HCT116 (cell line): ENCODE results near the gene ANO10. TPM values are rescaled to one million over a fixed set of nuclear protein-coding genes. Genes with fewer than 3 reads are reported as not detected.
"Not testable (repeated sequence)": the region's sequence is repeated elsewhere in the genome, so short reads cannot be mapped to it uniquely, and the experiment has no call there.

ENCODE experiments used
- ATAC-seq: fragments of 200-7000 bp; cut with Tn5 transposase; 2 replicates; pipeline ENCODE4 v1.9.1; 2020; ENCODE audit warnings: mild to moderate bottlenecking, moderate library complexity
- BruUV-seq: library from RNA; stranded (reverse); fragments of 400-500 nt; replicated peaks from 2 replicates; lab custom pipeline; 2021; lab: Mats Ljungman, UMichigan
- CTCF ChIA-PET: fragments of 300-600 bp; sonication (Branson Sonifier 250); formaldehyde crosslinking; loops from one replicate; lab custom pipeline; 2021; ENCODE audit warnings: antibody characterized with exemption; lab: Charles Lee
- POLR2A ChIA-PET: fragments of 300-600, 350-600 bp; sonication (Branson Sonifier 250); formaldehyde crosslinking; loops from one replicate; lab custom pipeline; 2021; ENCODE audit warnings: antibody characterized with exemption; lab: Charles Lee
- RAD21 ChIA-PET, 2 experiments: fragments of 300-600 bp; sonication (Branson Sonifier 250); formaldehyde crosslinking; loops; one replicate each; lab custom pipeline; 2023; ENCODE audit warnings: low total read pairs in 2 of 2; ENCODE audit not compliant: uncharacterized antibody in 2 of 2, unreplicated experiment in 2 of 2, low non-redundant PET in 1 of 2; lab: Charles Lee
- DNase-seq: peaks from one replicate; pipeline ENCODE4 v3.0.0-alpha.2; 2010; ENCODE audit warnings: low read depth, low spot score
- H2AFZ ChIP-seq: fragments of 200-600 bp; shearing (Covaris generic), sonication (generic); 2 replicates; pipeline ENCODE4 v1.6.1; 2017; ENCODE audit warnings: low read depth, mixed run types, mixed read lengths, antibody characterized with exemption, low read length; ENCODE audit not compliant: poor library complexity, severe bottlenecking
- H3K27ac ChIP-seq: 2 replicates; pipeline ENCODE4 v1.5.1; 2012; ENCODE audit warnings: low read depth, low read length
- H3K27me3 ChIP-seq: fragments of 200-600 bp; sonication (generic); 2 replicates; pipeline ENCODE4 v1.6.1; 2016; ENCODE audit warnings: mixed run types, low read length, mixed read lengths; ENCODE audit not compliant: insufficient read depth
- H3K36me3 ChIP-seq, 2 experiments: fragments of 200-500 bp in 1 of 2; fragments of 200-600 bp in 1 of 2; sonication (Bioruptor generic) in 1 of 2; sonication (generic) in 1 of 2; 2 replicates each; pipeline versions ENCODE4 v1.5.1 to v1.6.1; 2014 to 2016; ENCODE audit warnings: low read length in 2 of 2, inconsistent platforms in 1 of 2, mixed read lengths in 1 of 2, mixed run types in 1 of 2; ENCODE audit not compliant: insufficient read depth in 2 of 2, control insufficient read depth in 1 of 2
- H3K4me1 ChIP-seq, 2 experiments: fragments of 200-600 bp in 1 of 2; sonication (generic) in 1 of 2; 2 replicates each; pipeline versions ENCODE4 v1.5.1 to v1.6.1; 2012 to 2017; ENCODE audit warnings: low read length in 2 of 2, inconsistent platforms in 1 of 2, mild to moderate bottlenecking in 1 of 2, mixed read lengths in 1 of 2, mixed run types in 1 of 2, moderate library complexity in 1 of 2; ENCODE audit not compliant: insufficient read depth in 2 of 2, control insufficient read depth in 1 of 2
- H3K4me2 ChIP-seq: fragments of 200-600 bp; sonication (generic); 2 replicates; pipeline ENCODE4 v1.6.1; 2017; ENCODE audit warnings: mixed run types, low read length, mixed read lengths
- H3K4me3 ChIP-seq, 2 experiments: fragments of 200-600 bp in 1 of 2; sonication (generic) in 1 of 2; replicated peaks in 1 of 2; 2 replicates each; pipeline ENCODE4 v1.5.1; 2011 to 2016; ENCODE audit warnings: low read length in 2 of 2, control low read depth in 1 of 2, low read depth in 1 of 2, mild to moderate bottlenecking in 1 of 2, mixed read lengths in 1 of 2, mixed run types in 1 of 2
- H3K79me2 ChIP-seq: fragments of 200-600 bp; sonication (generic); 2 replicates; pipeline ENCODE4 v1.6.1; 2017; ENCODE audit warnings: mild to moderate bottlenecking, mixed run types, low read length, moderate library complexity, mixed read lengths; ENCODE audit not compliant: insufficient read depth
- H3K9ac ChIP-seq: fragments of 200-600 bp; sonication (generic); 2 replicates; pipeline ENCODE4 v1.6.1; 2016; ENCODE audit warnings: low read length, mixed read lengths
- H3K9me2 ChIP-seq: fragments of 200-600 bp; sonication (generic), shearing (Covaris generic); 2 replicates; pipeline ENCODE4 v1.6.1; 2017; ENCODE audit warnings: mixed run types, mild to moderate bottlenecking, moderate library complexity; ENCODE audit not compliant: insufficient read depth
- H3K9me3 ChIP-seq, 2 experiments: fragments of 200-500 bp in 1 of 2; fragments of 200-600 bp in 1 of 2; sonication (Bioruptor generic) in 1 of 2; sonication (generic) in 1 of 2; 2 replicates each; pipeline ENCODE4 v1.6.1; 2014 to 2017; ENCODE audit warnings: low read length in 2 of 2, mixed read lengths in 2 of 2, inconsistent platforms in 1 of 2, low read depth in 1 of 2, mild to moderate bottlenecking in 1 of 2, mixed run types in 1 of 2, moderate library complexity in 1 of 2; ENCODE audit not compliant: control insufficient read depth in 1 of 2, insufficient read depth in 1 of 2
- H4K20me1 ChIP-seq: fragments of 200-600 bp; sonication (generic), shearing (Covaris generic); 2 replicates; pipeline ENCODE4 v1.6.1; 2017; ENCODE audit warnings: mixed run types, mild to moderate bottlenecking, moderate library complexity; ENCODE audit not compliant: insufficient read depth
- JUND ChIP-seq: IDR thresholded peaks from 2 replicates; pipeline ENCODE4 v1.6.1; 2012
- POLR2AphosphoS5 ChIP-seq: IDR thresholded peaks from 2 replicates; pipeline ENCODE4 v1.6.1; 2011; ENCODE audit warnings: mild to moderate bottlenecking, low read depth, low read length, moderate library complexity
- SIN3A ChIP-seq: IDR thresholded peaks from 2 replicates; pipeline ENCODE4 v1.6.1; 2012; ENCODE audit warnings: low read depth
- SRF ChIP-seq: IDR thresholded peaks from 2 replicates; pipeline ENCODE4 v1.6.1; 2012; ENCODE audit warnings: low read depth
- YY1 ChIP-seq: IDR thresholded peaks from 2 replicates; pipeline ENCODE4 v1.6.1; 2011; ENCODE audit warnings: low read length, low read depth, moderate library complexity, mild to moderate bottlenecking; ENCODE audit not compliant: insufficient replicate concordance; ENCODE audit errors: extremely low read depth
- intact Hi-C: fragments of 100-400 bp; cut with micrococcal nuclease; formaldehyde crosslinking; loops from 2 replicates; pipeline ENCODE4 v1.10.0; 2022
- total RNA-seq: library from RNA; stranded (reverse); gene quantifications from one replicate; pipeline ENCODE4 v1.2.1, GENCODE V29; 2021; ENCODE audit not compliant: unreplicated experiment
- TF ChIP-seq, protein P1 (sequence below): IDR thresholded peaks from 2 replicates; pipeline ENCODE4 v1.6.1; 2012
- TF ChIP-seq, protein P2 (sequence below): IDR thresholded peaks from 2 replicates; pipeline ENCODE4 v1.6.1; 2012; ENCODE audit warnings: low read depth

Gene ANO10
- total RNA-seq, 1 experiment from 2014 or later = 13.3 TPM

DNA sequence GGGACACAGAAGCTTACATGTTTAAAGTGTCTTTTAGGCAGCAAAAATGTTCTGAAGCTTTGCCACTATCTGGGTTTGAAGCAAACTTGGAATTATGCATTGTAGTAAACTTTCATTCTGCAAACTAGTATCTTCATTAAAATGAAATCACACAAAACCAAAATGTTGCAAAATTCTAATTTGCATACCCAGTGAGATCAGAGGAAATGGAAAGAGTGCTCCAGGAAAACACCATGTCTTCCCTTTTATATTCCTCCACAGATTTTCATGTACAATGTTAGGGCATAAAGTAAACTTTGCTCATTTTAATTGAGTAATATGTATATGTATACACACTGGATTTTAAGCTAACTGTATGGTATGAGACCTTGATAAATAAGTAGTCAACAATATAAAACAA, 23.9 kb downstream of the ANO10 start:
- H3K9me2 ChIP-seq = no peaks in the 10 kb centered on the region
- TF ChIP-seq SRF (no peak), JUND (no peak), SIN3A (no peak), YY1 (no peak), POLR2AphosphoS5 (no peak)
- TF ChIP-seq, protein P1, sequence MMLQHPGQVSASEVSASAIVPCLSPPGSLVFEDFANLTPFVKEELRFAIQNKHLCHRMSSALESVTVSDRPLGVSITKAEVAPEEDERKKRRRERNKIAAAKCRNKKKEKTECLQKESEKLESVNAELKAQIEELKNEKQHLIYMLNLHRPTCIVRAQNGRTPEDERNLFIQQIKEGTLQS = no peak
- TF ChIP-seq, protein P2, sequence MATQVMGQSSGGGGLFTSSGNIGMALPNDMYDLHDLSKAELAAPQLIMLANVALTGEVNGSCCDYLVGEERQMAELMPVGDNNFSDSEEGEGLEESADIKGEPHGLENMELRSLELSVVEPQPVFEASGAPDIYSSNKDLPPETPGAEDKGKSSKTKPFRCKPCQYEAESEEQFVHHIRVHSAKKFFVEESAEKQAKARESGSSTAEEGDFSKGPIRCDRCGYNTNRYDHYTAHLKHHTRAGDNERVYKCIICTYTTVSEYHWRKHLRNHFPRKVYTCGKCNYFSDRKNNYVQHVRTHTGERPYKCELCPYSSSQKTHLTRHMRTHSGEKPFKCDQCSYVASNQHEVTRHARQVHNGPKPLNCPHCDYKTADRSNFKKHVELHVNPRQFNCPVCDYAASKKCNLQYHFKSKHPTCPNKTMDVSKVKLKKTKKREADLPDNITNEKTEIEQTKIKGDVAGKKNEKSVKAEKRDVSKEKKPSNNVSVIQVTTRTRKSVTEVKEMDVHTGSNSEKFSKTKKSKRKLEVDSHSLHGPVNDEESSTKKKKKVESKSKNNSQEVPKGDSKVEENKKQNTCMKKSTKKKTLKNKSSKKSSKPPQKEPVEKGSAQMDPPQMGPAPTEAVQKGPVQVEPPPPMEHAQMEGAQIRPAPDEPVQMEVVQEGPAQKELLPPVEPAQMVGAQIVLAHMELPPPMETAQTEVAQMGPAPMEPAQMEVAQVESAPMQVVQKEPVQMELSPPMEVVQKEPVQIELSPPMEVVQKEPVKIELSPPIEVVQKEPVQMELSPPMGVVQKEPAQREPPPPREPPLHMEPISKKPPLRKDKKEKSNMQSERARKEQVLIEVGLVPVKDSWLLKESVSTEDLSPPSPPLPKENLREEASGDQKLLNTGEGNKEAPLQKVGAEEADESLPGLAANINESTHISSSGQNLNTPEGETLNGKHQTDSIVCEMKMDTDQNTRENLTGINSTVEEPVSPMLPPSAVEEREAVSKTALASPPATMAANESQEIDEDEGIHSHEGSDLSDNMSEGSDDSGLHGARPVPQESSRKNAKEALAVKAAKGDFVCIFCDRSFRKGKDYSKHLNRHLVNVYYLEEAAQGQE = no peak
- TF ChIP-seq, all 23 proteins: peak for 0
- DNase-seq (no peak), ATAC-seq (no peak)
- no peak overlapping the region for H3K27ac ChIP-seq
- H3K9me3 ChIP-seq = no peaks in the 10 kb centered on the region
- no peak overlapping the region for H3K4me3 ChIP-seq
- ChIA-PET RAD21 (no interaction called here), POLR2A (no interaction called here), CTCF (no interaction called here)
- no peak overlapping the region for H3K4me2 ChIP-seq
- BruUV-seq = no TSS peak
- no peak overlapping the region for H2AFZ ChIP-seq
- no peaks in the 10 kb centered on the region for H3K36me3 ChIP-seq
- H3K27me3 ChIP-seq = no peaks in the 10 kb centered on the region
- no peaks in the 10 kb centered on the region for H3K79me2 ChIP-seq
- H4K20me1 ChIP-seq = no peaks in the 10 kb centered on the region
- no peak overlapping the region for H3K9ac ChIP-seq
- intact Hi-C loops = no loop called here
- H3K4me1 ChIP-seq = no peaks in the 10 kb centered on the region

DNA sequence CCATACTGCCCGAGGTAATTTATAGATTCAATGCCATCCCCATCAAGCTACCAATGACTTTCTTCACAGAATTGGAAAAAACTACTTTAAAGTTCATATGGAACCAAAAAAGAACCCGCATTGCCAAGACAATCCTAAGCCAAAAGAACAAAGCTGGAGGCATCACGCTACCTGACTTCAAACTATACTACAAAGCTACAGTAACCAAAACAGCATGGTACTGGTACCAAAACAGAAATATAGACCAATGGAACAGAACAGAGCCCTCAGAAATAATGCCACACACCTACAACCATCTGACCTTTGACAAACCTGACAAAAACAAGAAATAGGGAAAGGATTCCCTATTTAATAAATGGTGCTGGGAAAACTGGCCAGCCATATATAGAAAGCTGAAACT, 25.6 kb downstream of the ANO10 start:
- RAD21 ChIA-PET = not testable (repeated sequence)

DNA sequence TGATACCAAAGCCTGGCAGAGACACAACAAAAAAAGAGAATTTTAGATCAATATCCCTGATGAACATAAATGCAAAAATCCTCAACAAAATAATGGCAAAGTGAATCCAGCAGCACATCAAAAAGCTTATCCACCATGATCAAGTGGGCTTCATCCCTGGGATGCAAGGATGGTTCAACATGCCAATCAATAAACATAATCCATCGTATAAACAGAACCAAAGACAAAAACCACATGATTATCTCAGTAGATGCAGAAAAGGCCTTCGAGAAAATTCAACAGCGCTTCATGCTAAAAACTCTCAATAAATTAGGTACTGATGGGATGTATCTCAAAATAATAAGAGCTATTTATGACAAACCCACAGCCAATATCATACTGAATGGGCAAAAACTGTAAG, 26.5 kb downstream of the ANO10 start:
- CTCF ChIA-PET, RAD21 ChIA-PET, H3K9me3 ChIP-seq, ATAC-seq, intact Hi-C loops, H3K36me3 ChIP-seq, DNase-seq, POLR2A ChIA-PET, H3K79me2 ChIP-seq, BruUV-seq, H3K27ac ChIP-seq, H2AFZ ChIP-seq, H3K27me3 ChIP-seq, H3K4me1 ChIP-seq, H3K9ac ChIP-seq, H4K20me1 ChIP-seq, H3K4me3 ChIP-seq, H3K9me2 ChIP-seq, H3K4me2 ChIP-seq: not testable (repeated sequence)

More for the DNA sequence above, 25.6 kb downstream of the ANO10 start:
- H3K27me3 ChIP-seq, H3K9me3 ChIP-seq, H3K9me2 ChIP-seq, BruUV-seq, H3K36me3 ChIP-seq, H4K20me1 ChIP-seq, CTCF ChIA-PET, H3K4me1 ChIP-seq, H3K9ac ChIP-seq, DNase-seq, intact Hi-C loops, H3K79me2 ChIP-seq, H3K27ac ChIP-seq, POLR2A ChIA-PET, ATAC-seq, H3K4me3 ChIP-seq, H3K4me2 ChIP-seq, H2AFZ ChIP-seq: not testable (repeated sequence)
